Measurements from ENCODE around the gene P4HB. TPM values are rescaled to one million over a fixed set of nuclear protein-coding genes. Genes with fewer than 3 reads are reported as not detected.

P4HB gene
- total and polyA plus RNA-seq, 2 of the 4 experiments (the other 2 are of a cell fraction): 599 to 932 TPM

DNA sequence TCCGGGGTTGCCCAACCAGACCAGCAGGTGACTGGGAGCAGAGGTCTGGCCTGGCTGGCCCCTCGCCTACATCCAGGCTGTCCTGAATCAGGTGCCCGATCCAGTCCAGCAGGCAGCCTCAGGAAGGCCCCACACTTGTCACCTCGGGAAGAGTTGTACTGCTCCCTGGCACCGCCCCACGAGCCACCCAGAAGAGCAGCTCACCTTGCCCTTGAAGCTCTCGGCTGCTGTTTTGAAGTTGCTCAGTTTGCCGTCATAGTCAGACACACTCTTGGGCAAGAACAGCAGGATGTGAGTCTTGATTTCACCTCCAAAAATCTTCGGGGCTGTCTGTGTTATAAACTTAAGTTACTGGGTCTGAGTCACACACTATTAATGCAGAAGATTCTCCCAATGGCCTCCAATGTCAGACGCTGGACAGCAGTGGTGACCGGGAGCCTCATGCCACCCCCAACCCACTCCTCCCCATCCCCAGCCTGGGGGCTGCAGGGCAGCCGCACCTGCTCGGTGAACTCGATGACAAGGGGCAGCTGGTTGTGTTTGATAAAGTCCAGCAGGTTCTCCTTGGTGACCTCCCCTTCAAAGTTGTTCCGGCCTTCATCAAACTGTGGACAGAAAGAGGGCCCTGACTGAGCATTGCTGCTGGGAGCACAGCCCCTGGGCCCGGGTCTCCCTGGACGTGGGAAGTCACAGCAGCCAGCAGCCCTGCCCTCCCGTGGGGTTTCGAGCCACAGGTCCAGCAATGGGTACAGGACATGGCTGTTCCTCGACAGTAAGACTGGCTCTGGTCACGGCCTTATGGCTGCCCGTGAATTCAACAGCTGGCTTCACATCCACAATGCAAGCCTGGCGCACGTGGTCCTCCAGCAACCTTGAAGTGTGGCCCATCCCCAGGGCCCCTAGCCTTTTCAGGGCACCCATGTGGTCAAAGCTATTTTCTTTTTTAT is 13.3 kb downstream of the P4HB start (continued):
- TF ChIP-seq, protein P1, sequence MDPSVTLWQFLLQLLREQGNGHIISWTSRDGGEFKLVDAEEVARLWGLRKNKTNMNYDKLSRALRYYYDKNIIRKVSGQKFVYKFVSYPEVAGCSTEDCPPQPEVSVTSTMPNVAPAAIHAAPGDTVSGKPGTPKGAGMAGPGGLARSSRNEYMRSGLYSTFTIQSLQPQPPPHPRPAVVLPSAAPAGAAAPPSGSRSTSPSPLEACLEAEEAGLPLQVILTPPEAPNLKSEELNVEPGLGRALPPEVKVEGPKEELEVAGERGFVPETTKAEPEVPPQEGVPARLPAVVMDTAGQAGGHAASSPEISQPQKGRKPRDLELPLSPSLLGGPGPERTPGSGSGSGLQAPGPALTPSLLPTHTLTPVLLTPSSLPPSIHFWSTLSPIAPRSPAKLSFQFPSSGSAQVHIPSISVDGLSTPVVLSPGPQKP (IDR thresholded peaks at IDR 0.05; ENCODE audit: borderline replicate concordance, low read depth, low read length): no peak
